Omental fat pad (tissue), 4 donors: ENCODE measurements around the gene C7orf57. TPM values are rescaled to one million over a fixed set of nuclear protein-coding genes. Genes with fewer than 3 reads are reported as not detected.

ENCODE experiments used
- ATAC-seq: fragments of 150-250 bp; one replicate; pipeline ENCODE4 v1.9.1; 2016; ENCODE audit warnings: mild to moderate bottlenecking, moderate library complexity; ENCODE audit not compliant: low FRiP score
- DNase-seq: peaks from one replicate; pipeline ENCODE4 v3.0.0-alpha.2; 2019; ENCODE audit warnings: low spot score
- total RNA-seq, 4 donors: library from RNA; depleted of rRNA; stranded (reverse); fragments of >200 nt; gene quantifications; one replicate each; pipeline ENCODE4 v1.1.0, GENCODE V29; 2016
- TF ChIP-seq, protein P1 (sequence below), 3 donors: fragments of 450-650 bp; IDR thresholded peaks; one replicate each; pipeline ENCODE4 v1.5.1; 2016 to 2017; ENCODE audit warnings: antibody characterized with exemption in 3 of 3, mild to moderate bottlenecking in 3 of 3, moderate library complexity in 2 of 3

The C7orf57 gene
- total RNA-seq, 4 donors from 2014 or later: 0.24 TPM; not detected in 3

- TF ChIP-seq, protein P1, sequence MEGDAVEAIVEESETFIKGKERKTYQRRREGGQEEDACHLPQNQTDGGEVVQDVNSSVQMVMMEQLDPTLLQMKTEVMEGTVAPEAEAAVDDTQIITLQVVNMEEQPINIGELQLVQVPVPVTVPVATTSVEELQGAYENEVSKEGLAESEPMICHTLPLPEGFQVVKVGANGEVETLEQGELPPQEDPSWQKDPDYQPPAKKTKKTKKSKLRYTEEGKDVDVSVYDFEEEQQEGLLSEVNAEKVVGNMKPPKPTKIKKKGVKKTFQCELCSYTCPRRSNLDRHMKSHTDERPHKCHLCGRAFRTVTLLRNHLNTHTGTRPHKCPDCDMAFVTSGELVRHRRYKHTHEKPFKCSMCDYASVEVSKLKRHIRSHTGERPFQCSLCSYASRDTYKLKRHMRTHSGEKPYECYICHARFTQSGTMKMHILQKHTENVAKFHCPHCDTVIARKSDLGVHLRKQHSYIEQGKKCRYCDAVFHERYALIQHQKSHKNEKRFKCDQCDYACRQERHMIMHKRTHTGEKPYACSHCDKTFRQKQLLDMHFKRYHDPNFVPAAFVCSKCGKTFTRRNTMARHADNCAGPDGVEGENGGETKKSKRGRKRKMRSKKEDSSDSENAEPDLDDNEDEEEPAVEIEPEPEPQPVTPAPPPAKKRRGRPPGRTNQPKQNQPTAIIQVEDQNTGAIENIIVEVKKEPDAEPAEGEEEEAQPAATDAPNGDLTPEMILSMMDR (IDR thresholded peaks at IDR 0.05): no peak
- DNase-seq: no peak
- no peak for ATAC-seq
Observed at GRCh38 chr7:48106906-48107659, 71.7 kb downstream of the C7orf57 start.

DNA sequence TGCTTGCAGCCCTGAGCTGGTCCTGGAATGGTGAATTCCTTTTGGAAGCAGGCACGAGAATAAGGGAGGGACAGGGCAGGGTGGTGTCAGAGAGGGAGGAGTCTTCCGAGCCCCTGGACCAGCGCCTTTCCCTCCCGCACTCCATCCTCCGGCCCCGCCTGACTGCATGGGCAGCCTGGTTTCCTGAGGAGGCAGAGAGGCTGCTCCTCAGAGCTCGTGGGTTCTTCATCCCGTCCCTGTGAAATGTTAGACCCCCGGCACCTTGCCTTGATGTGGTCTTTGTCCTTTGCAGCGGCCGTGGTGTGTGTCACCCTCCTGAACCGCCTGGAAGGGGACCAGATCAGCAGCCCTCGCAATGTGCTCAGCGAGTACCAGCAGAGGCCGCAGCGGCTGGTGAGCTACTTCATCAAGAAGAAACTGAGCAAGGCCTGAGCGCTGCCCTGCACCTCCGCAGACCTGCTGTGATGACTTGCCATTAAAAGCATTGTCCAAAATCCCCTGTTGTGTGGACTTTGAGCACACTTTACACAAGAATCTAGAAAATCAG is 72.7 kb downstream of the C7orf57 start:
- DNase-seq (no peak), ATAC-seq (no peak)
- TF ChIP-seq, protein P1 (IDR thresholded peaks at IDR 0.05): no peak

GRCh38 chr7:48108959-48109847 is 73.9 kb downstream of the C7orf57 start:
- DNase-seq (no peak), ATAC-seq (no peak)
- TF ChIP-seq, protein P1 (IDR thresholded peaks at IDR 0.05): no peak

DNA sequence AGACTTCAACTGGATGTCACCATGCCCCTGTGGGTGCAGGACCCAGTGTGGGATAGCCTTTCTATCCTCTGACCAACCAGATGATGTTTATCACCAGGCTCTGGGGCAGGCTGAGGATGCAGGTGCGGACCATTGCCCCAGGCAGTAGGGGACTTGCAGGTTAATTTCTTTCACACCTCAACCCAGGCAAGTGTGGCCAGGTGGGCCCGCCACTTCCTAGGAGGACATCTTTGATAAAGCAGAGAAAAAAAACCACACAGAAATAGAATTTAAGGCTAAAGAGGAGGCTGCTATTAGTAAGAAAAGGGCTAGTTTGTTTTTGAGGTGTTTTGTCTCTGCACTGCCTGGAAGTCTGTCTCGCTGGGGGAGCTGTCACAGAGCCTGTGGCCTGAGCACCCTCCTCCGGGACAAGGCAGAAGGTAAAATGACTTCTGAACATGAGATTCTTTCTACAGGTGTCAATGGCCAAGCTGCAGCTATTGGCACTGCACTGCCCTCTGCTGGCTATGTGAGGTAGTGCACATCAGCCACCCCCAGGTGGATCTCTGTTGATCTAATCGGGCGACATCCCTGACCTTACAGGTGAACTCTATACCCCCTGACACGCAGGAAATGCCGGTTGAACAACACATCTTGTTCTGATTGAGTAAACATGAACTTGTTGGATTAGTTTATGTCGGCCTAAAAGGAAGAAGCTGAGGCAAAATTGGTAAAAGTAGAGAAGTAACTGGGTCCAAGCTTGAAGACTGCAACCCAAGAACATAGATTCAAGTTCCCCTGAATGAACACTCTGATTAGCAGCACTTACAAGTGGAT is 74.7 kb downstream of the C7orf57 start:
- TF ChIP-seq, protein P1 (IDR thresholded peaks at IDR 0.05): peak in 2 of 3 donors; percentile 89 to 90
- DNase-seq: peak; percentile 90
- ATAC-seq: peak; percentile 75

DNA sequence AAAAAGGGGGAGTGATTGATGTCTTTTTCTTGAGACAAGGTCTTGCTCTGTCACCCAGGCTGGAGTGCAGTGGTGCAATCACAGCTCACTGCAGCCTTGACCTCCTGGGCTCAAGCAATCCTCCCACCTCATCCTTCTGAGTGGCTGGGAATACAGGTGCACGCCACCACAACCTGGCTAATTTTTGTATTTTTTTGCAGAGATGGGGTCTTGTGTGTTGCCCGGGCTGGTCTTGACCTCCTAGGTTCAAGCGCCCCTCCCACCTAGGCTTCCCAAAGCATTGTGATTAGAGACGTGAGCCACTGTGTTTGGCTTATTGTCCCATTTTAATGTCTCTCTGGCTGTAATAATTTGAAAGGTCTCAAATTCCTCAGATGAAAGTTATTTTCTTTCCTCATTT is 75.5 kb downstream of the C7orf57 start:
- TF ChIP-seq, protein P1 (IDR thresholded peaks at IDR 0.05): no peak
- no peak for ATAC-seq
- no peak for DNase-seq

Other genes starting within 250 kb of the C7orf57 start
- gene PKD1L1, start 87.1 kb upstream of the C7orf57 start, total RNA-seq: 10 to 100 TPM in 1 of 4 donors, 1 to 10 TPM in 1, under 1 TPM in 2; 0.38 to 81.7 (median 0.82) TPM
- gene HUS1, start 55.9 kb upstream of the C7orf57 start, total RNA-seq: 10 to 100 TPM; 21.7 to 43.0 (median 32.2) TPM
- not detected for gene SUN3, start 6.4 kb upstream of the C7orf57 start, total RNA-seq
- 100 to 1,000 TPM in 1 of 4 donors, 10 to 100 TPM in 3; 26.1 to 114 (median 32.6) TPM for gene UPP1, start 53.7 kb downstream of the C7orf57 start, total RNA-seq
- under 1 TPM in 3 of 4 donors, not detected in 1; 0.13 to 0.37 (median 0.16) TPM for gene ABCA13, start 135.9 kb downstream of the C7orf57 start, total RNA-seq